ENCODE results near the gene TUBB3. TPM values are rescaled to one million over a fixed set of nuclear protein-coding genes. Genes with fewer than 3 reads are reported as not detected.
"Not testable (repeated sequence)": the region's sequence is repeated elsewhere in the genome, so short reads cannot be mapped to it uniquely, and the experiment has no call there.

Gene TUBB3
- total RNA-seq, 1 experiment from 2014 or later = 456 TPM

DNA sequence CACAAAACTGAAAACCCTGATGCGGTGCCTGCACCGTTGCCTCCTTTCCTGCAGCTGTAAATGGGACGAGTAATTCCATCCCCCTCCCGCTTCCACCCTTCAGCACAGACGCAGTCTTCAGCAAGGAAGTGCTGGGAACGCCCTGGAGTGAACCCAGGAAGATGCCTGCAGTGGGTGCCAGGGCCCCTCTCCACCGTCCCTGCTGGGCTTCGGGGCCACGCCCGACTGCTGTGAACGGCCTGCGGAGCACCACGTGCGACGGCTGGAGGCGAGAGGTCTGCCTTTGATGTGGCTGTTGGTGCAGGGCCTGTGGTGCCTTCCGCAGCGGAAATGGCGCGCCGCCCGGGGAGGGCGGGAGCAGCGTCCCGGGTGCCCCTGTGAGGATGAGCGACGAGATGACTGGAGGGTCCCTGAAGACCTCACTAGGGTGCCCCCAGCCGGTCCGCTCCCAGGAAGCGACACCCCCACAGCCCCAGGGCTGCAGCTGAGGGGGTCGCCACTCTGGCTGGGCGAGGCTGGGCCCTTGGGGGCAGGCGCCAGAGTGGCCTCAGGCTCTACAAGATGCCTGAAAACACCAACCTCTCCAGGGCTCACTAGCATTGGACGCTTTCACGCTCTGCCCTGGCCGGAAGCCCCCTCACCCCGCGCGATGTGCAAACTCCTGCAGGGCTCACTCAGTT is 5.2 kb upstream of the TUBB3 start:
- peak; percentile 97 for DNase-seq (ENCODE audit: low read depth)

DNA sequence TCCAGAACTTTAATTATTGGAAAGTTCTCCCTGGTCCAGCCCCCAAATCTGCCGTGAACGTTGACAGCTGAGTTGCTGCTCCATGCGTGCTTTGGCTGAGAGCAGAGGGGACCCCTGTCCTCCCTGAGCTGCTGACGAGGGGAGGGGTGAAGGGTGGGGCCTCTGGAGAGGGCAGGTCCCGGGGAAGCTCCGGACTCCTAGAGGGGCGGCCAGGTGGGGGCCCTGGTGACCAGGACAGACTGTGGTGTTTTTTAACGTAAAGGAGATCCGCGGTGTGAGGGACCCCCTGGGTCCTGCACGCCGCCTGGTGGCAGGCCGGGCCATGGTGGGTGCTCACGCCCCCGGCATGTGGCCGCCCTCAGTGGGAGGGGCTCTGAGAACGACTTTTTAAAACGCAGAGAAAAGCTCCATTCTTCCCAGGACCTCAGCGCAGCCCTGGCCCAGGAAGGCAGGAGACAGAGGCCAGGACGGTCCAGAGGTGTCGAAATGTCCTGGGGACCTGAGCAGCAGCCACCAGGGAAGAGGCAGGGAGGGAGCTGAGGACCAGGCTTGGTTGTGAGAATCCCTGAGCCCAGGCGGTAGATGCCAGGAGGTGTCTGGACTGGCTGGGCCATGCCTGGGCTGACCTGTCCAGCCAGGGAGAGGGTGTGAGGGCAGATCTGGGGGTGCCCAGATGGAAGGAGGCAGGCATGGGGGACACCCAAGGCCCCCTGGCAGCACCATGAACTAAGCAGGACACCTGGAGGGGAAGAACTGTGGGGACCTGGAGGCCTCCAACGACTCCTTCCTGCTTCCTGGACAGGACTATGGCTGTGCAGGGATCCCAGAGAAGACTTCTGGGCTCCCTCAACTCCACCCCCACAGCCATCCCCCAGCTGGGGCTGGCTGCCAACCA is 4.4 kb upstream of the TUBB3 start, which contains the start of gene MC1R:
Gene MC1R, plus strand, starts transcription at position 410 of the 895 bp plus-strand sequence. Its CDS starts 397 bp downstream, at position 807.
- DNase-seq (ENCODE audit: low read depth) = no peak

DNA sequence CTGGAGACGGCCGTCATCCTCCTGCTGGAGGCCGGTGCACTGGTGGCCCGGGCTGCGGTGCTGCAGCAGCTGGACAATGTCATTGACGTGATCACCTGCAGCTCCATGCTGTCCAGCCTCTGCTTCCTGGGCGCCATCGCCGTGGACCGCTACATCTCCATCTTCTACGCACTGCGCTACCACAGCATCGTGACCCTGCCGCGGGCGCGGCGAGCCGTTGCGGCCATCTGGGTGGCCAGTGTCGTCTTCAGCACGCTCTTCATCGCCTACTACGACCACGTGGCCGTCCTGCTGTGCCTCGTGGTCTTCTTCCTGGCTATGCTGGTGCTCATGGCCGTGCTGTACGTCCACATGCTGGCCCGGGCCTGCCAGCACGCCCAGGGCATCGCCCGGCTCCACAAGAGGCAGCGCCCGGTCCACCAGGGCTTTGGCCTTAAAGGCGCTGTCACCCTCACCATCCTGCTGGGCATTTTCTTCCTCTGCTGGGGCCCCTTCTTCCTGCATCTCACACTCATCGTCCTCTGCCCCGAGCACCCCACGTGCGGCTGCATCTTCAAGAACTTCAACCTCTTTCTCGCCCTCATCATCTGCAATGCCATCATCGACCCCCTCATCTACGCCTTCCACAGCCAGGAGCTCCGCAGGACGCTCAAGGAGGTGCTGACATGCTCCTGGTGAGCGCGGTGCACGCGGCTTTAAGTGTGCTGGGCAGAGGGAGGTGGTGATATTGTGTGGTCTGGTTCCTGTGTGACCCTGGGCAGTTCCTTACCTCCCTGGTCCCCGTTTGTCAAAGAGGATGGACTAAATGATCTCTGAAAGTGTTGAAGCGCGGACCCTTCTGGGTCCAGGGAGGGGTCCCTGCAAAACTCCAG is 3.4 kb upstream of the TUBB3 start:
- no peak for DNase-seq (ENCODE audit: low read depth)

DNA sequence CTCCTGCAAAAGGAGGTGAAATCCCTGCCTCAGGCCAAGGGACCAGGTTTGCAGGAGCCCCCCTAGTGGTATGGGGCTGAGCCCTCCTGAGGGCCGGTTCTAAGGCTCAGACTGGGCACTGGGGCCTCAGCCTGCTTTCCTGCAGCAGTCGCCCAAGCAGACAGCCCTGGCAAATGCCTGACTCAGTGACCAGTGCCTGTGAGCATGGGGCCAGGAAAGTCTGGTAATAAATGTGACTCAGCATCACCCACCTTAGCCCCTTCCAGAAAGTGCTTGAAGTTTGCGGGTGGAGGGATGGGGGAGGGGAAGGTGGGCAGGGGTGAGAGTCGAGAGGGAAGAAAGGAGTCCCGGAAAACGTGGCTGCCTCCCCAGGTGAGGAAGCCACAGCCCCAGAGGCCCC is 2.4 kb upstream of the TUBB3 start:
- no peak for DNase-seq (ENCODE audit: low read depth)

DNA sequence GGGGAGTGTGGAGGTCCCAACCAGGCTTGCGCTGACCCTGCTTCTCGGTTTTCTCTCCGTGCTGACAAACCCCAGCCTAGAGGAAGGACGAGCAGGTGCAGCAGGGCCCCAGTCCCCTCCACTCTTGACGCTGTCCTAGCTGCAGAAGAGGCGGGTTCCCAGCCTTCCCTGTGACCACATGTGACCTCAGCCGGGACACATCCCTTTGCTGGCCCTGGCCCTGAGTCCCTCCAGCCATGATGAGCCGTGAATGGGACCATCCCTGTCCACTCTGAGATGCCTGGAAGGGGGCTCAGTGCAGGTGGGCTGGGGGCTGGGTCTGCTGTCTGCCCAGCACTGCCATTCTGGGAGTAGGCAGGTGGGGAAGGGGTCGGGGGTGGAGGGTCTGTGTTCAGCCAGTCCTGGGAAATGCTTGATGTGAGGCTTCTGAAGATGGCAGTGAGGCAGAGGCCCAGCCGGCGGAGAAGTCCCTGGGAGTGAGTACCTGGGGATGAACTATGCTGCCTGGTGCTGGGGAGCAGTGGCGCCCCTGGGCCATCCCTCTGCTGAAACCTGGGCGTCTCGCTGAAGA is 1.9 kb upstream of the TUBB3 start:
- no peak for DNase-seq (ENCODE audit: low read depth)

DNA sequence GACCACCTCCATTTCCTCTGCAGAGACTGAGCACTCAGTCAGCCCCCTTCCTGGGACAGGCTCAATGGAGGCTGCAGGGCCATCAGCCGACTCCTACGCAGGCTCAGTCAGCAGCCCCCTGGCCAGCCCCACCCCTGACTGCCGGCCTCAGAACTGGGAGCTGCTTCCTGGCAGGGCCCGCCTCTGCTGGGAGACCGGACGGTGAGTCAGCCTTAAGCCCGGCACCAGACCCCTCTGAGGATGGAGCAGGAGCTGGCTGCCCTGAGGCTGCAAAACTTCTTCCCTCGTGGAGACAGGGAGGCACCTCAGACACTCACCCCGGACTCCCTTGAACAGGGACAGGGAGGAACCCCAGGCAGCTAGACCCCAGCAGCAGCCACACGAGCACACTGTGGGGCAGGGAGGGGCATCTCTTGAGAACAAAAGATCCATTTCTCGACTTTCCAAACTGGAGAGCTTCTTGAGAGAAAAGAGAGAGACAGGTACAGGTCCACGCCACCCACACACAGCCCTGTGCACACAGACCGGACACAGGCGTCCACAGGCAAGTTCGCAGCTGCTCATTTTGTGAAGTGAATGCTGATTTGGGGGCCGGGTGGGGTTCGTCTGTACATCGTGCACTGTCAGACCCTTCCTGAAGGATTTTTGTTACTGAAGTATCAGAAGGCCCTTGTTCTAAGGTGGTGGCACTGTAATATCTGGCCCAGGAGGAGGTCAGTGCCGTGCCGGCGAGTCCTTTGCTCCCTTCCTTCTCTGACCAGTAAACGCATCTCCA is 1.3 kb upstream of the TUBB3 start:
- peak; percentile 95 for DNase-seq (ENCODE audit: low read depth)

DNA sequence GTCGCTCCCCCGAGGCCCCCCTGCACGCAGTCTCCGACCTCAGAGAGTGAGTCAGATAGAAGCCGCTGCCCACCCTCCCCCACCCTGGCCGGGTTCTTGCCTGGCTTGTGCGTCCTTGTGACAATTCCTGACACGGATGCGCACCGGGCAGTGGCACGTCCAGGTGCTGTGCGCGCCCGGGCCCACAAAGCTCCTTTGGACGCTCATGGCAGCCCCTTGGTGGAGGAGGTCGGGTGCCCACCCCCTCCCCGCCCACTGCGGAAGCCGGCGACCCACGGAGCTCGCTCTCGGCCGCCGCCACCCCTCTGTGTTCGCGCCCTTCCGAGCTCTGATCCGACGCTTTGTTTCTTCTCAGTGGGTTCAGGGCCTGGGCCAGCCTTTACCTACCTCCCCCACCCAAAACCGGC is 662 bp upstream of the TUBB3 start:
- DNase-seq (ENCODE audit: low read depth) = peak; percentile 92

DNA sequence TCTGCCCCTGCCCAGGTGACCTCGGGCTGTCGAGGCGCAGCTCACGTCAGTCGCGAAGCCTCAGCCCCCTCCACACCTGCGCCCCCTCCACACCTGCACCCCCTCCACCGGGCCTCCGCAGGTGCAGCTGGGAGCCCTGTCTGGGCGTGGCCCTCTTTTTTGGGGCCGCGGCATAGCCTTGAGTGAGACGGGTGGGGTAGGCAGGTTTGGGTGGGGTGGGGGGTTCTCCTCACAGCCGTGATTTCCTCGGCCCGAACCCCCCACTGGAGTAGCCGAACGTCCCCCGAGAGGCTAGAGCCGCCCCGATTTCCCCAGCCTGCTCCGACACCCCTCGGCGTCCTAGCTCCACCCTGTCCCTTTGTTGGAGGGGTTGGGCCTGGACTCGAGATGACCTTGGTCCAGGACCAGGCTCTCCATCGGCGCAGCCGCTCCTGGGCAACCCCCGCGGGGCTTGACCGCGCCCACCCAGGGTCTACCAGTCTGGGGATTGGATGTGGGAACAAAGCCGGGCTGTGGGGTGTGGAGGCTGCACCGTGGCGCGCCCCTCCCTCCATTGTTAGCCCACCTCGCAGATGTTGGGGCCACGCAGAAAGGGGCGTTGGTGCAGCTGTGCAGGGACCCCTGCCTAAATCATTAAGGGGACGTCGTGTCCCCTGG is 626 bp downstream of the TUBB3 start:
- no peak for DNase-seq (ENCODE audit: low read depth)

DNA sequence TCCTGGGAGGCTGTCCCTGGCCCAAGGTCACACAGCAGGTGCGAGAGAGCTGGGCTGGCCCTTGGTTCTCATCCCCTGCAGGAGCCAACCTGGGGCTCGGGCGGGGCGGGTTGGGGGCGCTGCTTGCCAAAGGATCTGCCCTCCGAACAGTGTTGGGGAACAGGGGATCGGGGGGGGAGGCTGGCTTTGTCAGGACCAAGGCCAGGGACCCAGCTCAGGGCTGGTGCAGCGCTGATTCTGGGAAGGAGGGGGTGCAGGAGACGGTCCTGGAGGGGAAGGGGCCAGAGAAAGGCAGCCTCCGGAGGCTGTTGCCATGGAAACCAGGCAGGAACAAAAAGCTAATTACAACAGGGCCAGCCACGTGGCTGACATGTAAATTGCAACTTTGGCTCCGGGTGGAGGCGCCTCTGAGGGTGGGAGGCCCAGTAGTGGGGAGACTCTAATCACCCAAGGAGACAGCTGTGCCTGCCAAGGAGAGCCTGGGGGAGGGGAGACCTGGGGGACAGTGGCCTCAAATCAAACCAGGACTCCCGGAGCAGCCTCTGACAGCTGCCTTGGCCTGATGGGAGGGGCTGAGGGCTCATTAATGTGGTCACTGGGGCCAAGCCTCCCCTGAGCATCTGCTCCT is 1.3 kb downstream of the TUBB3 start:
- peak; percentile 58 for DNase-seq (ENCODE audit: low read depth)

DNA sequence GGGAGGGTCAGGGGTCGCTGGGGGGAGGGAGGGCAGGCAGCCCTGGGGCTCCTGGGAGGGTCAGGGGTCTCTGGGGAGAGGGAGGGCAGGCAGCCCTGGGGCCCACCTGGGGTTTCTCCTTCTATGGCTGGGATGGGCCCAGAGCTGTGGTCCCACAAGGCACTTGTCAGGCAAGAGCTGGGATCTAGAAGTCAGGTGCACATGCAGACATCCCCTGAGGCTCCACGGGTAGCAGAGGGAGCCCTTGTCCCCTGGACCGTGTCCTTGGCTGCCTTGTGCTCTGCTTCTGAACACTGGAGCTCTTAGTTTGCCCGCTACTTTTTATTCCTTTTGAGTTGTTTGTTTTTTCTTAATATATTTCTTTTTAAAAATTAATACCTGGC is 1.8 kb downstream of the TUBB3 start:
- DNase-seq (ENCODE audit: low read depth) = no peak

DNA sequence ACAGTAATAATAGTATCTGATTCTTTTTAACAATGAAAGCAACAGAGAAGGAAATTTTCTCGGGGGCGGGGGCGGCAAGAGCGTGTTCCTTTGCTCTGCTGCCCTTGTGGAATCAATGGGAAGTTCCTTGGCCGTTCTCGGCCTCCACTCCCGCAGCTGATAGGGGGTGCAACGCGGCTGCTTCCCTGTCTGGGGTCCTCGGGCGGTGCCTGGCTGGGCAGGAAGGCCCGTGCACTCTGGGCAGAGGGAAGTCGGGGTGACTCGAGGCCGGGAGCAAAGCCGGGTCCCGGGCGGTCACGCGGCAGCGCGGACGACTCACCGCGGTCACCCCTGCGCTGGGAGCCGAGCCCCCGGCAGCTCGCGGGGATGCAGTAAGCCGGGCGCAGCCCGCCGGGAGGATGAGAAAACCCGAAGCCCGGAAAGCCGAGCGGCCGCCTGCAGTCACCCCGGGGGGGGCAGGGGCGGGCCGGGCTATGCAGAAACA is 2.5 kb downstream of the TUBB3 start:
- peak; percentile 27 for DNase-seq (ENCODE audit: low read depth)

DNA sequence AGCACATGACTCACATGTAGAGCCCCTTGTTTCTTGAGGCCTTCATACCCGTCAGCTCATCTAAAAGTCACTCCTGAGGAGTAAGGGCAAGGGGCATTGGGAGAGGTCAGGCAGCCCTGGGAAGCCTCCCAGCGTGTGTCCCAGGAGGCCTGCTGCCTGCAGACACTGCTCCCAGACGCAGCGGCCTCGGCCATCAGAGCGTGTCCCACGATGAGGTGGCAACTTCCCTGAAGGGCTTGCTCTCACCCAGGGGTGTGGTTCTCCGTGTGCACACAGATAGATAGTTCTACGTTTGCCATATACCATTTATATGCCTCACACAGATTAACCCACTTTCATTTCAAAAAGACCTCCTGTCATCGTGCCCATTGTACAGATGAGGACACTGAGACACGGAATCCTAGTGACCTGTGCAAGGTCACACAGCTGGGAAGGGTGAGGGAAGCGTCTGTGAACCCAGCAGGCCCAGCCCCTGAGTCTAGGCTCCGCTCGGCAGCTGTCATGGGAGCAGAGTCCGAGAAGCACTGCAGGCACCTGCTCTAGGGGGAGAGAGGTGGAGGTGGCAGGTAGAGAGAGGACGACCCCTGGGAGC is 8.3 kb downstream of the TUBB3 start:
- no peak for DNase-seq (ENCODE audit: low read depth)

DNA sequence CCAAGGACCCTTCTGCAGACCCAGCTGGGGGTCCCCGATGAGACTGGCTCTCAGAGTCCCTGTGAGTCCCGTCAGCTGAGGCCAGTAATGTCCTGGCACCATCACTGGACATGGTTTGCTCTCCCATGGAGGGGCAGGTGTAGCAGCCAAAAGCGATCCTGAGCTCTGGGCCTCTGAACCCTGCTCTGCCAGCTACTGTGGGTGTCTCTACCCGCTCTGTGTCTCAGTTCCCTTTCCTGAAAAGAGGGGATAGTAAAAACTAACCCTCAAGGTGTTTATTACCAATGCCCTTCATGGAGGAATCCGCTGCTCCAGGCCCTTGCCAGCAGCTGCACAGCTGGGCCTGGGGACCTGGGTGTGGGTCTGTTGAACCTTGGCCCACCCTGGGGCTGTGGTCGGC is 8.8 kb downstream of the TUBB3 start:
- DNase-seq (ENCODE audit: low read depth) = no peak

DNA sequence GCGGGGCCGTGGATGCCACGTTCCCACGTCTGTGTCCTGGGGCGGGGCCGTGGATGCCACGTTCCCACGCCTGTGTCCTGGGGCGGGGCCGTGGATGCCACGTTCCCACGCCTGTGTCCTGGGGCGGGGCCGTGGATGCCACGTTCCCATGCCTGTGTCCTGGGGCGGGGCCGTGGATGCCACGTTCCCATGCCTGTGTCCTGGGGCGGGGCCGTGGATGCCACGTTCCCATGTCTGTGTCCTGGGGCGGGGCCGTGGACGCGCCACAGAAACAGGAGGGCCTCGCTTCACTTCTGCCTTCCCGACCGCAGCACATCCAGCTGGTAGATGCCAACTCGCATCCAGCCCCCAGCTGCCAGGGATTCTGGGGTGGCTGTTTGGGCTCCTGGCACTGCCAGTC is 10.9 kb downstream of the TUBB3 start:
- not testable (repeated sequence) for DNase-seq (ENCODE audit: low read depth)

DNA sequence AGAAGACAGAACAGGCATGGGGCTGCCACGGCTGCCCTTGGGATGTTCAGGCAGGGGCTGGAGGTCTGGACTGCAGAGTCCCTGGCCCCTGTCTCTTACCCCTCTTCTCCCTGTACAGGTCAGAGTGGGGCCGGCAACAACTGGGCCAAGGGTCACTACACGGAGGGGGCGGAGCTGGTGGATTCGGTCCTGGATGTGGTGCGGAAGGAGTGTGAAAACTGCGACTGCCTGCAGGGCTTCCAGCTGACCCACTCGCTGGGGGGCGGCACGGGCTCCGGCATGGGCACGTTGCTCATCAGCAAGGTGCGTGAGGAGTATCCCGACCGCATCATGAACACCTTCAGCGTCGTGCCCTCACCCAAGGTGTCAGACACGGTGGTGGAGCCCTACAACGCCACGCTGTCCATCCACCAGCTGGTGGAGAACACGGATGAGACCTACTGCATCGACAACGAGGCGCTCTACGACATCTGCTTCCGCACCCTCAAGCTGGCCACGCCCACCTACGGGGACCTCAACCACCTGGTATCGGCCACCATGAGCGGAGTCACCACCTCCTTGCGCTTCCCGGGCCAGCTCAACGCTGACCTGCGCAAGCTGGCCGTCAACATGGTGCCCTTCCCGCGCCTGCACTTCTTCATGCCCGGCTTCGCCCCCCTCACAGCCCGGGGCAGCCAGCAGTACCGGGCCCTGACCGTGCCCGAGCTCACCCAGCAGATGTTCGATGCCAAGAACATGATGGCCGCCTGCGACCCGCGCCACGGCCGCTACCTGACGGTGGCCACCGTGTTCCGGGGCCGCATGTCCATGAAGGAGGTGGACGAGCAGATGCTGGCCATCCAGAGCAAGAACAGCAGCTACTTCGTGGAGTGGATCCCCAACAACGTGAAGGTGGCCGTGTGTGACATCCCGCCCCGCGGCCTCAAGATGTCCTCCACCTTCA is 11.7 kb downstream of the TUBB3 start:
- no peak for DNase-seq (ENCODE audit: low read depth)

DNA sequence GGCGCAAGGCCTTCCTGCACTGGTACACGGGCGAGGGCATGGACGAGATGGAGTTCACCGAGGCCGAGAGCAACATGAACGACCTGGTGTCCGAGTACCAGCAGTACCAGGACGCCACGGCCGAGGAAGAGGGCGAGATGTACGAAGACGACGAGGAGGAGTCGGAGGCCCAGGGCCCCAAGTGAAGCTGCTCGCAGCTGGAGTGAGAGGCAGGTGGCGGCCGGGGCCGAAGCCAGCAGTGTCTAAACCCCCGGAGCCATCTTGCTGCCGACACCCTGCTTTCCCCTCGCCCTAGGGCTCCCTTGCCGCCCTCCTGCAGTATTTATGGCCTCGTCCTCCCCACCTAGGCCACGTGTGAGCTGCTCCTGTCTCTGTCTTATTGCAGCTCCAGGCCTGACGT is 12.5 kb downstream of the TUBB3 start:
- DNase-seq (ENCODE audit: low read depth) = not testable (repeated sequence)

DNA sequence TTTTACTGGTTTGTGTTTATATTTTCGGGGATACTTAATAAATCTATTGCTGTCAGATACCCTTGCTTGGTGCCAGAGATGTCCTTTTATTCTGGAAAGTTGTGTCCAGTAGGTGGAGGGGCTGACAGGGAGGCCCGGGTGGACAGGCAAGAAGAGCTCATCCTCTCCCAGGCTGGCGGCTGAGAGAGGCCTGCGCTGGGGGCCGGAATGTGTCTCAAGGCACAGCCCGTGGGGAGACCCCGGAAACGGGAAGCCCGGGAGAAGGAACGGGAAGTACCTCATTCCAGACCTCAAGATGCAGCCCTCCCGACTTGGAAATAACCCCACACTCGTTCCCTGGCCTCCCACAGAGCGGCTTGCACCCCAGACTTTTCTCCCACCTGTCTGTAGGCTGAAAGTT is 12.9 kb downstream of the TUBB3 start:
- DNase-seq (ENCODE audit: low read depth) = no peak

DNA sequence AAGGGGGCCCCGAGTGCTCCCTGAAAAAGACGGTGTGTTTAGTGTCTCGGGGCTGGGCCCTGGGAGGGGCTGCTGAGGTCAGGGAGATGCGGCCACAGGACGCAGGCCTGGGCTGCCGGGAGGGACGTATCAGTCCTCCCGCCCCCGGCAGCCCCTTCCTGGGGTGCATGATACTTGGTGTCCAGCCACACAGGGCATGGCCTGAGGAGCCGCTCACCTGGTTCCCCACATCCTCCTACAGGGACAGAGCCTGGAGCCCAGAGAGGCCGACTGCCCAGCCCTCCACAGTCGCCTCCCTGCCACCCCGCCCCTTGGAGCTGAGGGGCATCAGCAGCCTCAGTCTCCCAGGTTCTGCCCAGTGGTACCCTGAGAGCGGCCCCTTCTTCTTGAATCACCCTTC is 13.4 kb downstream of the TUBB3 start:
- DNase-seq (ENCODE audit: low read depth) = no peak

All from HT1080 (cell line).